ENCODE results near the gene KLK1. TPM values are rescaled to one million over a fixed set of nuclear protein-coding genes. Genes with fewer than 3 reads are reported as not detected.

Gene KLK1
- polyA plus RNA-seq, 1 donor from 2014 or later: not detected

GRCh38 chr19:50870417-50871089 is 47.0 kb upstream of the KLK1 start:
- Histone ChIP-seq H2AFZ (ENCODE audit: low read depth, low read length) (no peak overlapping the region), H3F3A (ENCODE audit: insufficient read depth, low read length, poor library complexity, severe bottlenecking) (no peaks in the 10 kb centered on the region), H3K4me3 (ENCODE audit: low read length) (no peak overlapping the region), H3K79me2 (replicated peaks; ENCODE audit: insufficient read depth, low read length) (no peaks in the 10 kb centered on the region), H3K9ac (ENCODE audit: low read length) (no peak overlapping the region), H3K27me3 (ENCODE audit: insufficient read depth, low read depth, low read length) (no peaks in the 10 kb centered on the region), H3K27ac (ENCODE audit: low read length) (no peak overlapping the region), H3K9me3 (ENCODE audit: low read length) (no peaks in the 10 kb centered on the region), H3K36me3 (ENCODE audit: insufficient read depth, low read length) (no peaks in the 10 kb centered on the region), H4K20me1 (ENCODE audit: insufficient read depth) (no peaks in the 10 kb centered on the region), H3K9me2 (ENCODE audit: insufficient read depth, low read length) (no peaks in the 10 kb centered on the region), H3K4me2 (ENCODE audit: low read length) (no peak overlapping the region)
- TF ChIP-seq TAF1 (IDR thresholded peaks at IDR 0.05; ENCODE audit: low read depth) (no peak), EP300 (conservative IDR thresholded peaks at IDR 0.05; ENCODE audit: poor library complexity, severe bottlenecking) (no peak), SMC3 (conservative IDR thresholded peaks at IDR 0.05; ENCODE audit: poor library complexity) (no peak), CTCF (IDR thresholded peaks at IDR 0.05; ENCODE audit: poor library complexity, severe bottlenecking) (no peak), EZH2 (IDR thresholded peaks at IDR 0.05; ENCODE audit: borderline replicate concordance, insufficient read depth, low read length, poor library complexity, severe bottlenecking) (no peak), MXI1 (conservative IDR thresholded peaks at IDR 0.05; ENCODE audit: poor library complexity, severe bottlenecking) (no peak)

- H3K36me3 ChIP-seq (ENCODE audit: insufficient read depth, low read length): no peaks in the 10 kb centered on the region
- no peaks in the 10 kb centered on the region for H4K20me1 ChIP-seq (ENCODE audit: insufficient read depth)
- no peak overlapping the region for H3K4me2 ChIP-seq (ENCODE audit: low read length)
- no peak overlapping the region for H3K9ac ChIP-seq (ENCODE audit: low read length)
- H3K79me2 ChIP-seq (replicated peaks; ENCODE audit: insufficient read depth, low read length): no peaks in the 10 kb centered on the region
- TF ChIP-seq TAF1 (IDR thresholded peaks at IDR 0.05; ENCODE audit: low read depth): no peak
- TF ChIP-seq EP300 (conservative IDR thresholded peaks at IDR 0.05; ENCODE audit: poor library complexity, severe bottlenecking): no peak
- TF ChIP-seq CTCF (IDR thresholded peaks at IDR 0.05; ENCODE audit: poor library complexity, severe bottlenecking): no peak
- TF ChIP-seq SMC3 (conservative IDR thresholded peaks at IDR 0.05; ENCODE audit: poor library complexity): no peak
- no peaks in the 10 kb centered on the region for H3K9me3 ChIP-seq (ENCODE audit: low read length)
- no peaks in the 10 kb centered on the region for H3K27me3 ChIP-seq (ENCODE audit: insufficient read depth, low read depth, low read length)
- no peak overlapping the region for H2AFZ ChIP-seq (ENCODE audit: low read depth, low read length)
- no peaks in the 10 kb centered on the region for H3K9me2 ChIP-seq (ENCODE audit: insufficient read depth, low read length)
- no peak overlapping the region for H3K27ac ChIP-seq (ENCODE audit: low read length)
- no peak overlapping the region for H3K4me3 ChIP-seq (ENCODE audit: low read length)
- H3F3A ChIP-seq (ENCODE audit: insufficient read depth, low read length, poor library complexity, severe bottlenecking): no peaks in the 10 kb centered on the region
These were observed 45.9 kb upstream of the KLK1 start for GRCh38 chr19:50869479-50869878.

- Histone ChIP-seq H3K4me3 (ENCODE audit: low read length) (no peak overlapping the region), H3K4me2 (ENCODE audit: low read length) (no peak overlapping the region), H3K9me3 (ENCODE audit: low read length) (no peaks in the 10 kb centered on the region), H3K36me3 (ENCODE audit: insufficient read depth, low read length) (no peaks in the 10 kb centered on the region), H3K27ac (ENCODE audit: low read length) (no peak overlapping the region), H3F3A (ENCODE audit: insufficient read depth, low read length, poor library complexity, severe bottlenecking) (no peaks in the 10 kb centered on the region), H3K79me2 (replicated peaks; ENCODE audit: insufficient read depth, low read length) (no peaks in the 10 kb centered on the region), H3K27me3 (ENCODE audit: insufficient read depth, low read depth, low read length) (no peaks in the 10 kb centered on the region), H3K9ac (ENCODE audit: low read length) (no peak overlapping the region), H2AFZ (ENCODE audit: low read depth, low read length) (no peak overlapping the region), H3K9me2 (ENCODE audit: insufficient read depth, low read length) (no peaks in the 10 kb centered on the region), H4K20me1 (ENCODE audit: insufficient read depth) (no peaks in the 10 kb centered on the region)
- no peak for TF ChIP-seq TAF1 (IDR thresholded peaks at IDR 0.05; ENCODE audit: low read depth)
- no peak for TF ChIP-seq SMC3 (conservative IDR thresholded peaks at IDR 0.05; ENCODE audit: poor library complexity)
- TF ChIP-seq POLR2AphosphoS5 (IDR thresholded peaks at IDR 0.05): no peak
- TF ChIP-seq EP300 (conservative IDR thresholded peaks at IDR 0.05; ENCODE audit: poor library complexity, severe bottlenecking): no peak
- no peak for TF ChIP-seq MXI1 (conservative IDR thresholded peaks at IDR 0.05; ENCODE audit: poor library complexity, severe bottlenecking)
- no peak for TF ChIP-seq EZH2 (IDR thresholded peaks at IDR 0.05; ENCODE audit: borderline replicate concordance, insufficient read depth, low read length, poor library complexity, severe bottlenecking)
- no peak for TF ChIP-seq REST (IDR thresholded peaks at IDR 0.05; ENCODE audit: borderline replicate concordance)
- TF ChIP-seq CTCF (IDR thresholded peaks at IDR 0.05; ENCODE audit: poor library complexity, severe bottlenecking): no peak
These were observed 38.1 kb upstream of the KLK1 start for GRCh38 chr19:50861496-50862286.

Measured in neural cell (in vitro differentiated cells).